B cell (primary cell): Measurements from ENCODE around the gene ZNF362.

Experiments used
- EZH2 ChIP-seq: IDR thresholded peaks from 2 replicates; pipeline ENCODE4 v1.6.1; 2012; ENCODE audit warnings: borderline replicate concordance, low read depth, mild to moderate bottlenecking, moderate library complexity, low read length; ENCODE audit not compliant: insufficient read depth, poor library complexity, severe bottlenecking
- TF ChIP-seq, protein P1 (sequence below): fragments of 200-600 bp; IDR thresholded peaks from one replicate; pipeline ENCODE4 v1.8.0; 2022; ENCODE audit warnings: antibody characterized with exemption, mild to moderate bottlenecking

DNA sequence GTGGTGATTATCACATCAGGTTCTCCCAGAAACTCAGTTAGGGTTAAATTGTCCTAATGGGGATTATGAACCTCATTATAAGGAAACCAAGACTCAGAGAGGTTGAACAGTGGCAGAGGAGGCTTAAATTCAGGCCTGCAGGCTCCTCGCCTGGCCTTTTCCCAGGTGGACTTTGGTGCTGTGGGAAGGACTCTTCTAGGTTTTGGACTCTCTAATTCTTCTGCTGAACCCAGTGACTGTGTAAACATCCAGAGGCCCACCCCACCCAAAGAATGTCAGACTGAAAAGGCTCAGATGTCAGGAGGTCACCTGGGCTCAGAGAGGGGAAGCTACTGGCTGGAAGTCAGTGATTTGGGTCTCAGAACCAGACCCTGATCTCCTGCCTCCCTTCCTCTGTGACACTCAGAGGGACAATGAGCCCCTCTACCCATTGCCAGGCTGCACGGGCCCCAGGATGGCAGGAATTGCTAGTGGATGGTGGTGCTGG is 2.5 kb downstream of the ZNF362 start:
- TF ChIP-seq, protein P1, sequence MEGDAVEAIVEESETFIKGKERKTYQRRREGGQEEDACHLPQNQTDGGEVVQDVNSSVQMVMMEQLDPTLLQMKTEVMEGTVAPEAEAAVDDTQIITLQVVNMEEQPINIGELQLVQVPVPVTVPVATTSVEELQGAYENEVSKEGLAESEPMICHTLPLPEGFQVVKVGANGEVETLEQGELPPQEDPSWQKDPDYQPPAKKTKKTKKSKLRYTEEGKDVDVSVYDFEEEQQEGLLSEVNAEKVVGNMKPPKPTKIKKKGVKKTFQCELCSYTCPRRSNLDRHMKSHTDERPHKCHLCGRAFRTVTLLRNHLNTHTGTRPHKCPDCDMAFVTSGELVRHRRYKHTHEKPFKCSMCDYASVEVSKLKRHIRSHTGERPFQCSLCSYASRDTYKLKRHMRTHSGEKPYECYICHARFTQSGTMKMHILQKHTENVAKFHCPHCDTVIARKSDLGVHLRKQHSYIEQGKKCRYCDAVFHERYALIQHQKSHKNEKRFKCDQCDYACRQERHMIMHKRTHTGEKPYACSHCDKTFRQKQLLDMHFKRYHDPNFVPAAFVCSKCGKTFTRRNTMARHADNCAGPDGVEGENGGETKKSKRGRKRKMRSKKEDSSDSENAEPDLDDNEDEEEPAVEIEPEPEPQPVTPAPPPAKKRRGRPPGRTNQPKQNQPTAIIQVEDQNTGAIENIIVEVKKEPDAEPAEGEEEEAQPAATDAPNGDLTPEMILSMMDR, result no peak
- TF ChIP-seq EZH2, result no peak
